TTC549 (cell line): ENCODE results near the gene PARP14.
"Not testable (repeated sequence)": the region's sequence is repeated elsewhere in the genome, so short reads cannot be mapped to it uniquely, and the experiment has no call there.

Experiments
- FAIRE-seq: peaks from 2 replicates; lab custom pipeline; 2012; peaks lifted over from hg19 to GRCh38; lab: Jason Lieb, UNC

PARP14 gene

GRCh38 chr3:122727294-122727693 lies 46.7 kb downstream of the PARP14 start:
- no peak for FAIRE-seq

- FAIRE-seq: no peak
Observed at GRCh38 chr3:122727766-122728165, 47.1 kb downstream of the PARP14 start.

GRCh38 chr3:122728186-122728585 lies 47.5 kb downstream of the PARP14 start:
- FAIRE-seq: no peak

- FAIRE-seq: no peak
Observed at GRCh38 chr3:122728756-122729514, 48.3 kb downstream of the PARP14 start.

GRCh38 chr3:122730240-122730639 lies 49.6 kb downstream of the PARP14 start:
- FAIRE-seq: no peak

GRCh38 chr3:122732682-122733525 lies 52.3 kb downstream of the PARP14 start:
- not testable (repeated sequence) for FAIRE-seq

- no peak for FAIRE-seq
Observed at GRCh38 chr3:122739172-122739571, 58.5 kb downstream of the PARP14 start.

- no peak for FAIRE-seq
Observed at GRCh38 chr3:122742234-122742633, 61.6 kb downstream of the PARP14 start.

GRCh38 chr3:122743581-122744120 lies 63.0 kb downstream of the PARP14 start:
- FAIRE-seq: no peak

- FAIRE-seq: no peak
Observed at GRCh38 chr3:122745369-122746021, 64.9 kb downstream of the PARP14 start.

- not testable (repeated sequence) for FAIRE-seq
Observed at GRCh38 chr3:122747295-122747694, 66.7 kb downstream of the PARP14 start.

GRCh38 chr3:122748347-122748746 lies 67.7 kb downstream of the PARP14 start:
- no peak for FAIRE-seq

GRCh38 chr3:122754929-122755328 lies 74.3 kb downstream of the PARP14 start:
- FAIRE-seq: peak; percentile 47

GRCh38 chr3:122755491-122755890 lies 74.9 kb downstream of the PARP14 start:
- no peak for FAIRE-seq

- no peak for FAIRE-seq
Observed at GRCh38 chr3:122758877-122759560, 78.4 kb downstream of the PARP14 start.

- FAIRE-seq: no peak
Observed at GRCh38 chr3:122760453-122761271, 80.0 kb downstream of the PARP14 start.

- no peak for FAIRE-seq
Observed at GRCh38 chr3:122766430-122766829, 85.8 kb downstream of the PARP14 start.

GRCh38 chr3:122767540-122768372 lies 87.1 kb downstream of the PARP14 start:
- no peak for FAIRE-seq

- FAIRE-seq: no peak
Observed at GRCh38 chr3:122770521-122771202, 90.0 kb downstream of the PARP14 start.

GRCh38 chr3:122772827-122773226 lies 92.2 kb downstream of the PARP14 start:
- FAIRE-seq: no peak
